HG03442 (cell line): ENCODE measurements around the gene DDX6.

Experiments
- ATAC-seq: cut with Tn5 transposase; IDR thresholded peaks from one replicate; pipeline ENCODE4 v1.9.1; 2021; ENCODE audit warnings: mild to moderate bottlenecking, moderate library complexity; ENCODE audit not compliant: unreplicated experiment

DDX6 gene

GRCh38 chr11:118705791-118706545 is 85.0 kb downstream of the DDX6 start:
- ATAC-seq = no peak

GRCh38 chr11:118705111-118705741 is 85.7 kb downstream of the DDX6 start:
- no peak for ATAC-seq

- no peak for ATAC-seq
These were observed 87.3 kb downstream of the DDX6 start for GRCh38 chr11:118703563-118704106.

GRCh38 chr11:118699506-118700220 is 91.3 kb downstream of the DDX6 start:
- no peak for ATAC-seq
